GM23248 (cell line): ENCODE results near the gene ZNF687. TPM values are rescaled to one million over a fixed set of nuclear protein-coding genes. Genes with fewer than 3 reads are reported as not detected.
A peak's percentile ranks its signal among the peaks of the same experiment; 100 is the strongest.

Experiments used
- DNase-seq: peaks from one replicate; pipeline ENCODE4 v3.0.0-alpha.2; 2015
- H2AFZ ChIP-seq: fragments of 200-600 bp; sonication (generic); 2 replicates; pipeline ENCODE4 v1.6.1; 2016; ENCODE audit warnings: antibody characterized with exemption
- H3F3A ChIP-seq: fragments of 200-600 bp; sonication (generic); 2 replicates; pipeline ENCODE4 v1.6.1; 2016; ENCODE audit warnings: mild to moderate bottlenecking, antibody characterized with exemption, mixed run types; ENCODE audit not compliant: insufficient read depth
- H3K27ac ChIP-seq: fragments of 200-600 bp; sonication (generic); 2 replicates; pipeline ENCODE4 v1.5.1; 2016; ENCODE audit warnings: mild to moderate bottlenecking
- H3K27me3 ChIP-seq: fragments of 200-600 bp; sonication (generic); replicated peaks from 2 replicates; pipeline ENCODE4 v1.6.1; 2016; ENCODE audit warnings: mild to moderate bottlenecking; ENCODE audit not compliant: insufficient read depth
- H3K36me3 ChIP-seq: fragments of 200-600 bp; sonication (generic); 2 replicates; pipeline ENCODE4 v1.6.1; 2016; ENCODE audit warnings: low read depth, mild to moderate bottlenecking
- H3K4me1 ChIP-seq: fragments of 200-600 bp; sonication (generic); 2 replicates; pipeline ENCODE4 v1.6.1; 2016; ENCODE audit warnings: mild to moderate bottlenecking; ENCODE audit not compliant: insufficient read depth
- H3K4me2 ChIP-seq: fragments of 200-600 bp; sonication (generic); one replicate; pipeline ENCODE4 v1.6.1; 2016; ENCODE audit warnings: mild to moderate bottlenecking; ENCODE audit not compliant: unreplicated experiment
- H3K4me3 ChIP-seq: fragments of 200-600 bp; sonication (generic); 2 replicates; pipeline ENCODE4 v1.5.1; 2016; ENCODE audit warnings: mild to moderate bottlenecking
- H3K79me2 ChIP-seq: fragments of 200-600 bp; sonication (generic); 2 replicates; pipeline ENCODE4 v1.6.1; 2016; ENCODE audit warnings: mild to moderate bottlenecking; ENCODE audit not compliant: insufficient read depth
- H3K9ac ChIP-seq: fragments of 200-600 bp; sonication (generic); 2 replicates; pipeline ENCODE4 v1.6.1; 2016; ENCODE audit warnings: mild to moderate bottlenecking
- H3K9me2 ChIP-seq: fragments of 200-600 bp; sonication (generic); 2 replicates; pipeline ENCODE4 v1.6.1; 2016; ENCODE audit warnings: mixed run types, mild to moderate bottlenecking, moderate library complexity; ENCODE audit not compliant: insufficient read depth
- H3K9me3 ChIP-seq: fragments of 200-600 bp; sonication (generic); one replicate; pipeline ENCODE4 v1.6.1; 2017; ENCODE audit warnings: low read depth
- H4K20me1 ChIP-seq: fragments of 200-600 bp; sonication (generic); 2 replicates; pipeline ENCODE4 v1.6.0; 2016; ENCODE audit not compliant: insufficient read depth
- EZH2 ChIP-seq: fragments of 200-600 bp; sonication (generic); IDR thresholded peaks from 2 replicates; pipeline ENCODE4 v1.6.1; 2018; ENCODE audit warnings: antibody characterized with exemption, mild to moderate bottlenecking; ENCODE audit not compliant: insufficient read depth, poor library complexity, severe bottlenecking
- EZH2phosphoT487 ChIP-seq: fragments of 200-600 bp; sonication (generic); IDR thresholded peaks from 2 replicates; pipeline ENCODE4 v1.6.1; 2018; ENCODE audit warnings: antibody characterized with exemption, moderate library complexity, mild to moderate bottlenecking, low read depth; ENCODE audit not compliant: insufficient read depth
- WGBS, 2 experiments: methylation state at CpG; one replicate each; pipeline ENCODE4 v1.1.6; 2015 to 2017; ENCODE audit warnings: low lambda C conversion rate in 2 of 2, low coverage in 1 of 2; ENCODE audit errors: missing lambda C conversion rate in 2 of 2; 5-methylcytosine and 5-hydroxymethylcytosine counted together
- in situ Hi-C: fragments of 300-500 bp; cut with MboI; formaldehyde crosslinking; loops from 2 replicates; pipeline ENCODE4 v1.15.0; 2020
- polyA plus RNA-seq: library from polyadenylated mRNA; unstranded; fragments of >200 nt; fragmentation: Nextera tagmentation; extraction: Ambion mirVana; gene quantifications from 2 replicates; pipeline ENCODE4 v1.2.1, GENCODE V29; 2016
- total RNA-seq: library from RNA; depleted of rRNA; stranded (reverse); fragments of >200 nt; shearing (Covaris generic); gene quantifications from 2 replicates; pipeline ENCODE4 v1.2.3, GENCODE V29; 2014

Gene ZNF687
- total and polyA plus RNA-seq, 2 experiments from 2014 or later = 3.0 to 21.5 TPM

GRCh38 chr1:151312826-151313225 is 30.7 kb downstream of the ZNF687 start:
- Histone ChIP-seq H3K79me2 (peaks cover 70% of the 10 kb centered on the region), H3K4me2 (peak overlapping the region; percentile 68)
- in situ Hi-C loops = no loop called here

GRCh38 chr1:151313501-151313900 is 31.4 kb downstream of the ZNF687 start:
- no peaks in the 10 kb centered on the region for H3K9me3 ChIP-seq
- H3K79me2 ChIP-seq = peaks cover 69% of the 10 kb centered on the region
- H3K9me2 ChIP-seq = no peaks in the 10 kb centered on the region
- H3F3A ChIP-seq = peaks cover 49% of the 10 kb centered on the region
- peaks cover 44% of the 10 kb centered on the region for H3K4me1 ChIP-seq
- no peak overlapping the region for H2AFZ ChIP-seq
- peaks cover 10% of the 10 kb centered on the region; the same call in 1 of the 2 replicates for H4K20me1 ChIP-seq
- peak overlapping the region; percentile 36; the same call in 1 of the 2 replicates for H3K4me3 ChIP-seq
- peak overlapping the region; percentile 68 for H3K4me2 ChIP-seq
- H3K27me3 ChIP-seq = no peaks in the 10 kb centered on the region
- H3K27ac ChIP-seq = peak overlapping the region; percentile 87
- H3K9ac ChIP-seq = peak overlapping the region; percentile 10; the same call in 1 of the 2 replicates
- DNase-seq = peak; percentile 58
- in situ Hi-C loops = no loop called here
- H3K36me3 ChIP-seq = peaks cover 10% of the 10 kb centered on the region
- 0 to 2% methylated on average over 2 of the region's 2 CpGs for WGBS, 2 experiments
- TF ChIP-seq EZH2phosphoT487 (no peak), EZH2 (no peak)

More at GRCh38 chr1:151312826-151313225, 30.7 kb downstream of the ZNF687 start:
- TF ChIP-seq EZH2 = no peak
- no peak for TF ChIP-seq EZH2phosphoT487
- no peak for DNase-seq
- H2AFZ ChIP-seq = no peak overlapping the region
- peak overlapping the region; percentile 87 for H3K27ac ChIP-seq
- peaks cover 44% of the 10 kb centered on the region for H3K4me1 ChIP-seq
- H3K4me3 ChIP-seq = no peak overlapping the region
- no peaks in the 10 kb centered on the region for H3K9me2 ChIP-seq
- H3K9me3 ChIP-seq = no peaks in the 10 kb centered on the region
- peaks cover 16% of the 10 kb centered on the region for H3K36me3 ChIP-seq
- no peak overlapping the region for H3K9ac ChIP-seq
- peaks cover 49% of the 10 kb centered on the region for H3F3A ChIP-seq
- H3K27me3 ChIP-seq = no peaks in the 10 kb centered on the region
- 85 to 90% methylated on average over 8 of the region's 8 CpGs for WGBS, 2 experiments
- peaks cover 10% of the 10 kb centered on the region; the same call in 1 of the 2 replicates for H4K20me1 ChIP-seq

- 33 to 34% methylated on average over 3 of the region's 3 CpGs for WGBS, 2 experiments
- H3K9ac ChIP-seq = peak overlapping the region; percentile 10; the same call in 1 of the 2 replicates
- peaks cover 68% of the 10 kb centered on the region for H3K79me2 ChIP-seq
Observed at GRCh38 chr1:151314137-151314875, 32.2 kb downstream of the ZNF687 start.

GRCh38 chr1:151315565-151316235 is 33.6 kb downstream of the ZNF687 start:
- no peaks in the 10 kb centered on the region for H3K27me3 ChIP-seq
- H3K36me3 ChIP-seq = peaks cover 6% of the 10 kb centered on the region
- no peak for TF ChIP-seq EZH2
- TF ChIP-seq EZH2phosphoT487 = no peak
- H3K79me2 ChIP-seq = peaks cover 68% of the 10 kb centered on the region
- no peak overlapping the region for H3K9ac ChIP-seq
- H3K27ac ChIP-seq = no peak overlapping the region
- H3K9me3 ChIP-seq = no peaks in the 10 kb centered on the region
- H3F3A ChIP-seq = peaks cover 45% of the 10 kb centered on the region
- 91 to 94% methylated on average over 17 of the region's 17 CpGs for WGBS, 2 experiments
- no peak overlapping the region for H3K4me3 ChIP-seq
- H3K4me1 ChIP-seq = peaks cover 40% of the 10 kb centered on the region
- H3K4me2 ChIP-seq = no peak overlapping the region
- DNase-seq = no peak
- in situ Hi-C loops = no loop called here
- no peaks in the 10 kb centered on the region for H3K9me2 ChIP-seq
- H2AFZ ChIP-seq = no peak overlapping the region
- peaks cover 7% of the 10 kb centered on the region; the same call in 1 of the 2 replicates for H4K20me1 ChIP-seq

More at GRCh38 chr1:151314137-151314875, 32.2 kb downstream of the ZNF687 start:
- peak; percentile 90 for DNase-seq
- TF ChIP-seq EZH2 (no peak), EZH2phosphoT487 (no peak)
- Histone ChIP-seq H3K4me3 (peak overlapping the region; percentile 36), H3K4me1 (peaks cover 44% of the 10 kb centered on the region), H4K20me1 (peaks cover 10% of the 10 kb centered on the region; the same call in 1 of the 2 replicates), H3K36me3 (peaks cover 6% of the 10 kb centered on the region), H3K27ac (peak overlapping the region; percentile 87), H3K9me2 (no peaks in the 10 kb centered on the region), H3F3A (peaks cover 49% of the 10 kb centered on the region), H3K4me2 (peak overlapping the region; percentile 68), H3K27me3 (no peaks in the 10 kb centered on the region), H2AFZ (no peak overlapping the region), H3K9me3 (no peaks in the 10 kb centered on the region)
- in situ Hi-C loops = no loop called here
